D341Med (cell line): Measurements from ENCODE around the gene HES2.
A peak's percentile ranks its signal among the peaks of the same experiment; 100 is the strongest.
"Not testable (repeated sequence)": the region's sequence is repeated elsewhere in the genome, so short reads cannot be mapped to it uniquely, and the experiment has no call there.

ENCODE experiments used
- DNase-seq: peaks from one replicate; pipeline ENCODE4 v3.0.0; 2012; ENCODE audit warnings: low spot score

Gene HES2

GRCh38 chr1:6417961-6418667 is 1.6 kb downstream of the HES2 start:
- no peak for DNase-seq

GRCh38 chr1:6416906-6417305 is 2.8 kb downstream of the HES2 start:
- no peak for DNase-seq

GRCh38 chr1:6416295-6416656 is 3.4 kb downstream of the HES2 start:
- no peak for DNase-seq

- DNase-seq: no peak
Observed at GRCh38 chr1:6414881-6415626, 4.7 kb downstream of the HES2 start.

GRCh38 chr1:6414443-6414844 is 5.3 kb downstream of the HES2 start:
- peak; percentile 74 for DNase-seq

GRCh38 chr1:6412896-6413295 is 6.8 kb downstream of the HES2 start:
- no peak for DNase-seq

GRCh38 chr1:6410248-6410893 is 9.3 kb downstream of the HES2 start:
- no peak for DNase-seq

GRCh38 chr1:6409733-6410132 is 10.0 kb downstream of the HES2 start:
- DNase-seq: no peak

GRCh38 chr1:6409053-6409452 is 10.7 kb downstream of the HES2 start:
- no peak for DNase-seq

GRCh38 chr1:6408023-6408422 is 11.7 kb downstream of the HES2 start:
- DNase-seq: no peak

- DNase-seq: no peak
Observed at GRCh38 chr1:6401673-6402072, 18.0 kb downstream of the HES2 start.

- DNase-seq: no peak
Observed at GRCh38 chr1:6399294-6399693, 20.4 kb downstream of the HES2 start.

GRCh38 chr1:6397844-6398441 is 21.8 kb downstream of the HES2 start:
- DNase-seq: no peak

- no peak for DNase-seq
Observed at GRCh38 chr1:6396998-6397397, 22.7 kb downstream of the HES2 start.

GRCh38 chr1:6395781-6396244 is 23.9 kb downstream of the HES2 start:
- not testable (repeated sequence) for DNase-seq

GRCh38 chr1:6395130-6395529 is 24.6 kb downstream of the HES2 start:
- DNase-seq: not testable (repeated sequence)

- DNase-seq: peak; percentile 95
Observed at GRCh38 chr1:6393400-6394187, 26.1 kb downstream of the HES2 start, which contains the start of gene ACOT7. Gene ACOT7, minus strand, starts transcription at chr1:6393767. Its CDS starts 368 bp downstream, at chr1:6393399.

- DNase-seq: no peak
Observed at GRCh38 chr1:6392809-6393399, 26.8 kb downstream of the HES2 start.

GRCh38 chr1:6391951-6392808 is 27.5 kb downstream of the HES2 start:
- DNase-seq: no peak

- DNase-seq: no peak
Observed at GRCh38 chr1:6389971-6390370, 29.7 kb downstream of the HES2 start.
